Neural cell (in vitro differentiated cells): ENCODE measurements around the gene TAS2R1.

Experiments
- CTCF ChIP-seq: fragments of 450-650 bp; IDR thresholded peaks from 2 replicates; pipeline ENCODE4 v1.5.1; 2014; ENCODE audit warnings: antibody characterized with exemption, mild to moderate bottlenecking, moderate library complexity; ENCODE audit not compliant: poor library complexity, severe bottlenecking
- EZH2 ChIP-seq: fragments of 200-600, 300-800 bp; shearing (Covaris generic), sonication (generic); IDR thresholded peaks from 2 replicates; pipeline ENCODE4 v1.6.1; 2014; ENCODE audit warnings: antibody characterized with exemption, low read length, borderline replicate concordance, mild to moderate bottlenecking; ENCODE audit not compliant: insufficient read depth, poor library complexity, severe bottlenecking
- REST ChIP-seq: IDR thresholded peaks from 2 replicates; pipeline ENCODE4 v1.6.1; 2012; ENCODE audit warnings: borderline replicate concordance

GRCh38 chr5:9617221-9617620 lies 12.9 kb downstream of the TAS2R1 start:
- no peak for TF ChIP-seq CTCF
- TF ChIP-seq EZH2: no peak
- TF ChIP-seq REST: no peak
